Esophagus muscularis mucosa (tissue), 4 donors: ENCODE measurements around the gene SIPA1L3. TPM values are rescaled to one million over a fixed set of nuclear protein-coding genes. Genes with fewer than 3 reads are reported as not detected.

ENCODE experiments used
- DNase-seq: peaks from one replicate; pipeline ENCODE4 v3.0.0-alpha.2; 2017; ENCODE audit errors: extremely low spot score
- H3K27ac ChIP-seq, 4 donors: fragments of 200-600 bp; sonication (generic); replicated peaks in 1 of 4; 1 replicate in 3 of 4; 2 replicates in 1 of 4; pipeline ENCODE4 v1.5.1; 2016 to 2019; ENCODE audit warnings: mild to moderate bottlenecking in 1 of 4
- H3K27me3 ChIP-seq, 4 donors: fragments of 200-600 bp; sonication (generic); one replicate each; pipeline versions ENCODE4 v1.5.1 to v1.6.0; 2016 to 2019
- H3K36me3 ChIP-seq, 4 donors: fragments of 200-600 bp; sonication (generic); one replicate each; pipeline ENCODE4 v1.5.1; 2016 to 2019
- H3K4me1 ChIP-seq, 4 donors: fragments of 200-600 bp; sonication (generic); one replicate each; pipeline ENCODE4 v1.5.1; 2016 to 2019
- H3K4me3 ChIP-seq, 4 donors: fragments of 200-600 bp; sonication (generic); 1 replicate in 2 of 4; 2 replicates in 2 of 4; pipeline ENCODE4 v1.5.1; 2016 to 2019; ENCODE audit warnings: mild to moderate bottlenecking in 4 of 4, moderate library complexity in 1 of 4
- H3K9me3 ChIP-seq, 4 donors: fragments of 200-600 bp; sonication (generic); 1 replicate in 3 of 4; 2 replicates in 1 of 4; pipeline ENCODE4 v1.5.1; 2016 to 2019
- CTCF ChIP-seq, 3 experiments: fragments of 200-600 bp in 2 of 3; fragments of 450-650 bp in 1 of 3; sonication (generic) in 2 of 3; IDR thresholded peaks; one replicate each; pipeline ENCODE4 v1.5.1; 2017 to 2019; ENCODE audit warnings: antibody characterized with exemption in 3 of 3, mild to moderate bottlenecking in 2 of 3, moderate library complexity in 1 of 3
- EP300 ChIP-seq: sonication (generic); formaldehyde crosslinking; IDR thresholded peaks from one replicate; pipeline ENCODE4 v1.6.1; 2017; ENCODE audit warnings: antibody characterized with exemption
- POLR2A ChIP-seq: fragments of 450-650 bp; IDR thresholded peaks from one replicate; pipeline ENCODE4 v1.6.1; 2017; ENCODE audit warnings: antibody characterized with exemption, moderate library complexity, mild to moderate bottlenecking, low read depth
- POLR2AphosphoS5 ChIP-seq, 2 donors: sonication (generic); formaldehyde crosslinking; IDR thresholded peaks; one replicate each; pipeline ENCODE4 v1.6.1; 2017; ENCODE audit warnings: antibody characterized with exemption in 2 of 2
- WGBS: methylation state at CpG from one replicate; pipeline ENCODE4 v1.1.5; 2018; 5-methylcytosine and 5-hydroxymethylcytosine counted together
- intact Hi-C: fragments of 100-400 bp; cut with DNase I; formaldehyde crosslinking; loops from one replicate; pipeline ENCODE4 v1.15.1; 2023
- total RNA-seq, 4 donors: library from RNA; depleted of rRNA; stranded (reverse); fragments of >200 nt; gene quantifications; one replicate each; pipeline versions ENCODE4 v1.1.0 to v1.2.1, GENCODE V29; 2016

The SIPA1L3 gene
- total RNA-seq, 4 donors from 2014 or later, result 10.4 to 17.9 (median 13.2) TPM

- intact Hi-C loops, result no loop called here
- Histone ChIP-seq H3K4me3 (no peak overlapping the region), H3K27ac (no peak overlapping the region), H3K27me3 (no peaks in the 10 kb centered on the region), H3K36me3 (no peaks in the 10 kb centered on the region), H3K4me1 (peaks cover 19 to 35% (median 30%) of the 10 kb centered on the region in 4 donors), H3K9me3 (peaks cover 0 to 7% (median 0%) of the 10 kb centered on the region in 4 donors)
- no peak for DNase-seq
- TF ChIP-seq POLR2A, result no peak
- TF ChIP-seq POLR2AphosphoS5 (IDR thresholded peaks at IDR 0.05), result no peak
- TF ChIP-seq EP300, result no peak
- TF ChIP-seq CTCF (IDR thresholded peaks at IDR 0.05), result no peak
- WGBS, result 35% methylated on average over 8 of the region's 9 CpGs
Observed at GRCh38 chr19:37933937-37934358, 26.9 kb downstream of the SIPA1L3 start.

- Histone ChIP-seq H3K4me3 (no peak overlapping the region), H3K36me3 (no peaks in the 10 kb centered on the region), H3K27me3 (no peaks in the 10 kb centered on the region), H3K9me3 (peaks cover 0 to 7% (median 0%) of the 10 kb centered on the region in 4 donors), H3K4me1 (peaks cover 19 to 35% (median 30%) of the 10 kb centered on the region in 4 donors), H3K27ac (no peak overlapping the region)
- DNase-seq, result no peak
- no peak for TF ChIP-seq POLR2AphosphoS5 (IDR thresholded peaks at IDR 0.05)
- no peak for TF ChIP-seq POLR2A
- TF ChIP-seq EP300, result no peak
- TF ChIP-seq CTCF (IDR thresholded peaks at IDR 0.05), result no peak
- WGBS, result 95% methylated on average over 1 of the region's 1 CpG
- intact Hi-C loops, result no loop called here
Observed at GRCh38 chr19:37935341-37935740, 28.3 kb downstream of the SIPA1L3 start.

GRCh38 chr19:37936166-37936565 is 29.2 kb downstream of the SIPA1L3 start:
- H3K27ac ChIP-seq, result no peak overlapping the region
- H3K4me1 ChIP-seq, result peaks cover 19 to 32% (median 30%) of the 10 kb centered on the region in 4 donors
- H3K4me3 ChIP-seq, result no peak overlapping the region
- 100% methylated on average over 2 of the region's 2 CpGs for WGBS
- DNase-seq, result no peak
- intact Hi-C loops, result no loop called here
- H3K36me3 ChIP-seq, result no peaks in the 10 kb centered on the region
- no peaks in the 10 kb centered on the region for H3K27me3 ChIP-seq
- no peak for TF ChIP-seq CTCF (IDR thresholded peaks at IDR 0.05)
- TF ChIP-seq POLR2A, result no peak
- TF ChIP-seq POLR2AphosphoS5 (IDR thresholded peaks at IDR 0.05), result no peak
- peaks cover 0 to 7% (median 0%) of the 10 kb centered on the region in 4 donors for H3K9me3 ChIP-seq

DNA sequence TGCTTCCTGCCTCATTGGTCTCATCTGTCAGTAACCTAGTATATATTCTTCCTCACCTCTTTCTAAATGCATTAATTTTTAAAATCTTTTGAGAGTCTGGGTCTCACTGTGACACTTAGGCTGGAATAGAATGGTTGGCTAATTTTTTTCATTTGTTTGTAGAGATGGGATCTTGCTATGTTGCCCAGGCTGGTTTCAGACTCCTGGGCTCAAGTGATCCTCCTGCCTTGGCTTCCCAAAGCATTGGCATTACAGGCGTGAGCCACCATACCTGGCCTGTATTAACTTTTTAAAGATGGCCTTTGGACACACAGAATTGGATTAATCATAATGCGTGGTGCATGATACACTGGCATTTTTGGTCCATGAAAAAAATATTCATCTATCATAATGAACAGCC is 29.9 kb downstream of the SIPA1L3 start:
- no peaks in the 10 kb centered on the region for H3K27me3 ChIP-seq
- intact Hi-C loops, result no loop called here
- H3K36me3 ChIP-seq, result peaks cover 0 to 3% (median 0%) of the 10 kb centered on the region in 4 donors
- no peak for DNase-seq
- H3K4me1 ChIP-seq, result peaks cover 17 to 25% (median 24%) of the 10 kb centered on the region in 4 donors
- no peak overlapping the region for H3K4me3 ChIP-seq
- TF ChIP-seq POLR2A, result no peak
- no peak for TF ChIP-seq CTCF (IDR thresholded peaks at IDR 0.05)
- no peak for TF ChIP-seq EP300
- no peak for TF ChIP-seq POLR2AphosphoS5 (IDR thresholded peaks at IDR 0.05)
- no peak overlapping the region for H3K27ac ChIP-seq
- H3K9me3 ChIP-seq, result peaks cover 0 to 7% (median 0%) of the 10 kb centered on the region in 4 donors
- 88% methylated on average over 2 of the region's 2 CpGs for WGBS

DNA sequence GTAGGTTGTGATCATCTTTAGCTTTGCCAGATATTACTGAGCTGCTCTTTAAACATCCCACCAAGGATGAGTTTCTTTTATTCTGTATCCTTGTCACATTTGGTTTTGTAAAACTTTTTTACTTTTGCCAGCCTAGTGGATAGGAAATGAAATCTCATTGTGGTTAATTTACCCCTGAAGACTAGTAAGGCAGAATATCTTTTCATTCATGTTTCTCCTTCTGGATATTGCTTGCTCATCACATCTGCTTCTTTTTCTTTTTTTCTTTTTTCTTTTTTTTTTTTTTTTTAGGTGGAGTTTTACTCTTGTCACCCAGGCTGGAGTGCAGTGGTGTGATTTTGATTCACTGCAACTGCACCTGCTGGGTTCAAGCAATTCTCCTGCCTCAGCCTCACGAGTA is 31.3 kb downstream of the SIPA1L3 start:
- no peak for DNase-seq
- Histone ChIP-seq H3K27me3 (no peaks in the 10 kb centered on the region), H3K9me3 (peaks cover 0 to 7% (median 0%) of the 10 kb centered on the region in 4 donors), H3K27ac (no peak overlapping the region), H3K36me3 (peaks cover 0 to 3% (median 0%) of the 10 kb centered on the region in 4 donors), H3K4me3 (no peak overlapping the region), H3K4me1 (peaks cover 10 to 11% (median 10%) of the 10 kb centered on the region in 4 donors)
- WGBS, result 83% methylated on average over 1 of the region's 1 CpG
- no peak for TF ChIP-seq POLR2A
- TF ChIP-seq CTCF (IDR thresholded peaks at IDR 0.05), result no peak
- TF ChIP-seq EP300, result no peak
- no peak for TF ChIP-seq POLR2AphosphoS5 (IDR thresholded peaks at IDR 0.05)
- intact Hi-C loops, result no loop called here
